Activated CD4-positive, alpha-beta T cell treated with anti-CD3 and anti-CD28 coated beads, Interleukin-2, amount 50 U/mL, for 1 hour (primary cell): ENCODE measurements around the gene TEX19.
"Not testable (repeated sequence)": the region's sequence is repeated elsewhere in the genome, so short reads cannot be mapped to it uniquely, and the experiment has no call there.

Experiments
- DNase-seq: peaks from one replicate; pipeline ENCODE4 v3.0.0-alpha.2; 2020

Gene TEX19

GRCh38 chr17:82359451-82360074, 516 bp downstream of the TEX19 start:
- not testable (repeated sequence) for DNase-seq

- DNase-seq: no peak
Measured at GRCh38 chr17:82361885-82362633, 3.0 kb downstream of the TEX19 start.

DNA sequence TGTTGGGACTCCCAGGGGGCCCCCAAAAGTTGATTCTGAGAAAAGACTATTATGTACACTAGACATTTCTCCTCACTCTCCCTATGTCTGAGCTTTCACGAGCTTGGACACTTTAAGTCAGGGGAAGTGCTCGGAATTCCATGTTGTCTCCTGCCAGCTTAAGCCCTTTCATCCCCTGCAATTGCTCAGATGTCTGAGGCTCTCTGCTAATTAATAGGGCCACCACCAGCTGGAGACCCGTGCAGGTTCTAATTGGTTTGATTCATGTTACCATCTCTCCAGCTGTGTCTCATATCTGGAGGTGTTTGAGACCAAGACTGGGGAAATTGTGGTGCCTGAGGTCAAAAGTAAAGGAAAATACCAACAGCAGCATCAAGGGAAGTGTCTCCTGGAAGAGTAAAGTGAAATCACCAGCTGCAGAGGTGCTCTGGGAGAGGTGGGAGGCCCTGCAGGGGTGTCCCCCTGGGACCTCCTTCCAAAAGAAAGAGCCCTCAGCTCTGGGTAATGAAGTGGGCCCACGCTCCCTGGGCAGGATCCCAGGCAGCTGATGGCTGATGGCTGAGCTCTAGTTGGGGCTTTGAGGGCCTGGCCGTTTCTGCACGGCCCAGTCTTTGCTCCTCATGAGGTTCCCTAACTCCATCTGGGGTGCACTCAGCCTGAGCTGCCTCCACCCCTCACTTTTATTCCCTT, 6.7 kb downstream of the TEX19 start:
- no peak for DNase-seq

DNA sequence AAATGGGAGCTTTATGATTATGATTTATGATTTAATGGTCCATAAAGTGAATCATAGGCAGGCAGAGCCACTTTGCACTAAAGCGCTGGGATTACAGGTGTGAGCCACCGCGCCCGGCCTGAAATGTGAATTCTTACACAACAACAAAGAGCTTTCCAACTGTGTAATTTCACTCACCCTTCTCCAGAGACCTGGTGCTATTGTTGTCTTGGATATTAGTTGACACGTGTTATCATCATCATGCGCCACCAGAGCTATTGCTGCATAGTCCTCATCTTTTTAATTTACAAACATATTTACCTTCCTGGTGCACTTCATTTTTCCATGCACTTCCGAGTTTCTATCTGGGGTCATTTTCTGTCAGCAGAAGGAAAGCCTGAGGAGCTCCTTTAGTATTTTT, 7.7 kb downstream of the TEX19 start:
- no peak for DNase-seq

DNA sequence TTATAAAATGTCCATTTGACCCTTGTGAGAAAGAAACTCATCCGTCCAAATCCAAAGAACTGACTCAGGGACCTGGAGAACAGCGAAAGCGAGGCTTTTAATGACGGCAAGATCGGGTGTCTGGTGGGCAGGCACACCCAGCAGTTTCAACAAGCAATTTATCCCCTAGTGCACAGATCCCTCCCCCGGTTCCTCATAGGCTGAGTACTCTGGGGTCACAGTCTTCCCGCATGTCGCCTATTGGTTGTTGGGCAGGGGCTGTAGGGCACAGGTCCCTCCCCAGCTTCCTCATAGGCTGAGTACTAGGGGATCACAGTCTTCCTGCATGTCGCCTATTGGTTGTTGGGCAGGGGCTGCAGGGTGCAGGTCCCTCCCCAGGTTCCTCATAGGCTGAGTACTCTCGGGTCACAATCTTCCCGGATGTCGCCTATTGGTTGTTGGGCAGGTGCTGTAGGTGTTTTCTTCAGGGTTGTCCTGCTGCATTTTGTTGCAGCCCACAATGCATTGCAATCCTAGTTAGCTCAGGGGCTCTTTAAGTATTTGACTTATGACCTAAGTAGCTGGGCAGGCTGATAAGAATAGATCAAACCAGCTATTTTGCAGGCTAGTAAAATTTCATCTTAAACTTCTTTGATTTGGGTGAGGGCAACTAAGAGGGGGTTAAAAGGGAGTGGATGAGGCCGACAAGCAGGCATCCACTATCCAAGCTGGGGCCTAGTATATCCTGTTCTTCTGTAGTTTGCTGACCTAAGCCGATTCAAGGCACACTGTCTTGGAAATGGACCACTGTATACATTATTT, 8.9 kb downstream of the TEX19 start:
- DNase-seq: no peak

GRCh38 chr17:82369211-82369610, 10.2 kb downstream of the TEX19 start:
- DNase-seq: no peak

- no peak for DNase-seq
Measured at GRCh38 chr17:82370471-82371332, 11.7 kb downstream of the TEX19 start.

DNA sequence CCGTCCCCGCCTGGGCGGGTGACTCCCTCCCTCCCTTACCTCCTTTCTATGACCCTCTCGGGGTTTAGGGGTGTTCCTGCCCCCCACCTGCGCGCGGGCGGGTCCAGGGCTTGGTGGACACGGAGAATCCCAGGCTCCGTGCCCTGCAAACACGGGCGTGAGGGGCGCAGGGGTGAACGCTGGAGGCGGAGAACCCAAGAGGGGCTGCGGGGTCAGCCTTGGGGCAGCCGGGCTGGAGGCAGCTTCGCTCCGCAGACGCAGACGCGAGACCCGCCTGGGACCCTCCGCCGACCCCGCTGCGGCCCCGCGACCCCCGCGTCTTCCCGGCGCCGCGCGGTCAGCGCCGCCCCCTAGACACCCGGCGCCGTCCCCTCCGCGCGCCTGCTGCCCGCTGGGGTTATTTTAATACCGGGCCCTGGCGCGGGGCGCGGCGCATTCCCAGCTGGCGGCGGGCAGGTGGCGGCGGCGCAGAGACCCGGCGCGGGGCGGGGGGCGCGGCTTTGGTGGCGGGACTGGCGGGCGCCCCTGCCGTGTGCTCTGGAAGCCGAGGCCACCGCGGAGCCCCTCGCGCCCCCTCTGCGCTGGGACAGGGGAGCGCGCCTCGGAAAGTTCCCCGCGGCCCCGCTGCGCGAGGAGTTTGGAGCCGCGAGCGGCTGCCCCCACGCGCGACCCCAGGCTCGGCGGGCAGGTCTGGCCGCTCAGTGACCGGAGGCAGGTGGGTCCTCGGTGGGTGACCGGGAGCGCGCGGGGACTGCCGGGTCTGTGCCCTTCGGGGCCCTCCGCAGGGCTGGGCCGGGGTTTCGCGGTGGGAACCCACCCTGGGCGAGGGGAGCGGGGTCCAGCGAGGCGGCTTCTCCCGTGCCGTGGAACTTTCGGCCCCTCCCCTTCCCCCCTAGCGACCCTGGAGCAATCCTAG, 12.5 kb downstream of the TEX19 start, which contains the start of gene UTS2R:
Gene UTS2R, plus strand, starts transcription at position 433 of the 916 bp plus-strand sequence. CDS start 2,560 bp downstream, outside the sequence.
- DNase-seq: no peak

GRCh38 chr17:82372249-82373071, 13.4 kb downstream of the TEX19 start:
- no peak for DNase-seq

DNA sequence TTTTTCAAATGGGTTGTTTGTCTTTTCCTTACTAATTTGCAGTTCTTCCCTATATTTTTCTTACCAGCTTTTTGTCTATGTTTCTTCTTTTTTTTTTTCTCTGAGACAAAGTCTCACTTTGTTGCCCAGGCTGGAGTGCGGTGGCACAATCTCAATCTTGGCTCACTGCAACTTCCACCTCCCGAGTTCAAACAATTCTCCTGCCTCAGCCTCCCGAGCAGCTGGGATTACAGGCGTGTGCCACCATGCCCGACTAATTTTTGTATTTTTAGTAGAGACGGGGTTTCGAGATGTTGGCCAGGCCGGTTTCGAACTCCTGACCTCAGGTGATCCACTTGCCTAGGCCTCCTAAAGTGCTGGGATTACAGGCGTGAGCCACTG, 14.0 kb downstream of the TEX19 start:
- not testable (repeated sequence) for DNase-seq

DNA sequence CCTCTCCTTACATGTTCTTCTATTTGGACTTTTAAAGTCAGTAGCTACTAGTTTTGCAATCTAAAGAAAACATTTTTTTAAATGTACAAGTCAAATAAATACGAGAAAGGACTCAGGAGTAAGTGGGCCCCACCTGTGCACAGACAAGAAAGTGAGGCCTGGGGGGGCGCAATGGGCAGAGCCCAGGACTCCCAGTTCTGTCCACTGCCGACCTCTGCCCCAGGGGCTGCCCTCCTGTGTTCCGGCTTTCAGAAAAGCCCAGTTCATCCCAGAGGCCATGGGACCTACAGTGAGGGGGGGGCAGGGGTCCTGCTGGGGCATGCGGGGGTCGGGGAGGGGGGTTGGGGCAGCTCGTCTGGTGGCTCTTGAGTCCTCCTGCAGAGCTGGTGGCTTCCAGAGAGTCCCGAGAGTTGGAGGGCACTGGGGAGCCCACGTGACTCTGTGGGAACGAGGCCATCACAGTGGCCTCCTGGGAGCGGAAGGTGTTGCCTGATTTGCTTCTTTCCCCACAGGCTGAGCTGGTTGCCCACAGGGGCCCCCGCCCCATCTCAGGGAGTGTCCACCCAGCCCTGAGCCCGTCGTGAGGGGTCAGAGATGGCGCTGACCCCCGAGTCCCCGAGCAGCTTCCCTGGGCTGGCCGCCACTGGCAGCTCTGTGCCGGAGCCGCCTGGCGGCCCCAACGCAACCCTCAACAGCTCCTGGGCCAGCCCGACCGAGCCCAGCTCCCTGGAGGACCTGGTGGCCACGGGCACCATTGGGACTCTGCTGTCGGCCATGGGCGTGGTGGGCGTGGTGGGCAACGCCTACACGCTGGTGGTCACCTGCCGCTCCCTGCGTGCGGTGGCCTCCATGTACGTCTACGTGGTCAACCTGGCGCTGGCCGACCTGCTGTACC, 14.9 kb downstream of the TEX19 start:
- no peak for DNase-seq

- no peak for DNase-seq
Measured at GRCh38 chr17:82374626-82375331, 15.7 kb downstream of the TEX19 start.

DNA sequence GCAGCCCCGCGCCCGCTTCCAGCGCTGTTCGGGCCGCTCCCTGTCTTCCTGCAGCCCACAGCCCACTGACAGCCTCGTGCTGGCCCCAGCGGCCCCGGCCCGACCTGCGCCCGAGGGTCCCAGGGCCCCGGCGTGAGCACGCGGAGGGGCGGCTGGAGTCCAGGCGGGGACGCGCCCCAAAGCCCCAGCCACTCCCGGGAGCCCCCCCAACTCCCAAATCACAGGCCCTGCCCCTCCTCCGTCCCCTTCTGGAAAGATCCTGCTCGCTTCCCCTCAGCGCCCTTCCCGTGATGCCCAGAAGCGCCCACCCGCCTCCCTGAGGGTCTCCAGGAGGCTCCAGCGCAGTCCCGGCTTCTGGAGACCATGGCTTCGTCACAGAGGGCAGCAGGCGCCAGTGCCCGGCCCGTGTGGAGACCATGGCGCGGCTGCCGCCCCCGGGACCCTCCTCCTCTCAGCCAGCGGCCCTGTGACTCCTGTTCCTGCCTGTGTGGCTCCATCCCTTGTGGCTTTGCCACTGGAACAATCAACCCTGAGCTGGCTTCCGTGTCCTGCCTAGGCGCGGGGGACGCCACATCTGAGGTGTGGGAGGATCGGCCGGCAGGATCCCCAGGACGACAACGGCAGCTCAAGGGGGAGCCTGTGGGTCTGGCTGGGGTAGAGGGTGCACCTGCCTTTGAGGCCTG, 16.5 kb downstream of the TEX19 start:
- DNase-seq: no peak

DNA sequence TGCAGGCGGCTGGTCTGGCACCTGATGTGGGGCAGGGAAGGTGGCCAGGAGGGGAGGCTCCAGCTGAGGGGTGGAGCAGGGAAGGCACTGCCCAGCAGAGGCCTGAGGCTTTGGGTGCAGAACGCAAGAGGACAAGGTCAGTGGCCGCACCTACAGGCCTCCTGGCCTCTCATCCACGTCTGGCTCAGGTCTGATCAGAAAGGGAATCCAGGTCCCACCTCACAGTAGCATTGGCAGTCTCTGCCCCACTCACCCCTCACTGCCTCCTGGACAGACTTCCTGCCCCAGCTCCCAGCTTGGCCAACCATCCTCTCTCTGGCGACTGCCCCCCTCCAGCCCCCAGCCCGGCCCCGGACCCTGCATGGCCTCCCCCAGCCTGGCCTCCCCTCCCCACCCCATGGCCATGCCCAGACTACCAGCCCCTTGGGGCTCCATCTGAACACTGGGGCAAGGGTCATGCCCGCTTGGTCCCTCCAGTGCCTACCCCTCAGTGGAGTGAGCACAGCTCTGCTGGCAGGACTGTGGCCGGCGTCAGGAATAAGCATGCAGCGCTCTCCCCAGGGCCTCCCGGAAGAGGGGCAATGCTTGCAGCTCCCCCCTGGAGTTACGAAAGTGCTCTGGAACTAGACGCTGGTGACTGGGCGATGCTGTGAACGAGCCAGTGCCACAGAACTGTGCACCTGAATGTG, 17.1 kb downstream of the TEX19 start:
- DNase-seq: no peak

GRCh38 chr17:82377294-82377693, 18.2 kb downstream of the TEX19 start:
- not testable (repeated sequence) for DNase-seq

DNA sequence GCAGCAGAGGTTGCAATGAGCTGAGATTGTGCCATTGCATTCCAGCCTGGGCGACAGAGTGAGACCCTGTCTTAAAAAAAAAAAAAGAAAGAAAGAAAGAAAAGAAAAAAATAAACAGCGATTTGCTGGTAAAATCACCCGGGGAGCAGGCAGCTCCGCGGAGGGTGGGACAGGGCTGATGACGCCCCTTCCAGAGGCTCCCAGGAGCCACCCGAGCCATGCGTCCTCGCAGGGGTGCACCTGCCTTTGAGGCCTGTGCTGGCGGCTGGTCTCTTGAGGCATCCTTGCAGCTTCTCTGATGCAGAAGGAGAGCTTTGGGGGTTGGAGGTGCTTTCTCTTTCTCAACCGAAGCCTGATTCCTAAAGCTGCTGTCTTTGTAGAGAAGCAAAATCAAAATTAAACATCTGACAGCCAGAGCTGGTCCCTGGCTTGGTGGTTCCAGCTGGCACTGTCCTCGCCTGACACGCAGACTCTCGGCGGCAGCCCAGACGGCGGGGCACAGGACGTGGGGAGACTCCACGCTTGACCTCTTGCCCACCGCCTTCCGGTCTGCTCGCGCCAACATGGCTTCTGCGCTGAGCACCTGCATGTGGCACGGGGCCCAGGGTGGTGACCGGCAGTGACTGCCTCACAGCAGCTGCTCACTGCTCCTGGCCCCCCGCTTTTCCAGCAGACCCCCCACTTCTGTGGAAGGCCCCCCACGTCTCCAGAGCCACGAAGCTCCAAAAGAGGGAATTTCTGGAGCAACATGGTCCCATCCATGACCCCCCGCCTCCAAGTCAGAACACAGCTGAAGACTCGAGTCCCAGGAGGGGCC, 19.1 kb downstream of the TEX19 start:
- DNase-seq: no peak
